SK-N-SH treated with all-trans-retinoic acid at 6 μM for 48 hours (cell line): ENCODE results near the gene PNPLA6.
A peak's percentile ranks its signal among the peaks of the same experiment; 100 is the strongest.

Experiments used
- ATAC-seq: fragments of 200-7000 bp; cut with Tn5 transposase; 3 replicates; pipeline ENCODE4 v1.9.1; 2020; ENCODE audit warnings: mild to moderate bottlenecking, moderate library complexity
- ARNTL ChIP-seq: fragments of 450-650 bp; formaldehyde crosslinking; IDR thresholded peaks from 2 replicates; pipeline ENCODE4 v1.5.0; 2020; ENCODE audit warnings: low read depth, mild to moderate bottlenecking, moderate library complexity, borderline replicate concordance
- BACH2 ChIP-seq: fragments of 250-450 bp; sonication (Bioruptor Pico); IDR thresholded peaks from 2 replicates; pipeline ENCODE4 v1.9.0; 2021; ENCODE audit warnings: mild to moderate bottlenecking, borderline replicate concordance
- CSDC2 ChIP-seq: fragments of 250-450 bp; sonication (Bioruptor Pico); IDR thresholded peaks from 2 replicates; pipeline ENCODE4 v1.5.0; 2020; ENCODE audit warnings: mild to moderate bottlenecking, moderate library complexity
- CSRNP3 ChIP-seq: fragments of 250-450 bp; sonication (Bioruptor Pico); IDR thresholded peaks from 2 replicates; pipeline ENCODE4 v1.5.1; 2021; ENCODE audit warnings: mild to moderate bottlenecking, moderate library complexity
- ESRRG ChIP-seq: fragments of 250-450 bp; sonication (Bioruptor Pico); IDR thresholded peaks from 2 replicates; pipeline ENCODE4 v1.6.1; 2021; ENCODE audit warnings: mild to moderate bottlenecking
- GLIS3 ChIP-seq: fragments of 250-450 bp; sonication (Bioruptor Pico); IDR thresholded peaks from 2 replicates; pipeline ENCODE4 v1.5.0; 2020; ENCODE audit warnings: mild to moderate bottlenecking, moderate library complexity
- ISL1 ChIP-seq: fragments of 250-450 bp; sonication (Bioruptor Pico); IDR thresholded peaks from 2 replicates; pipeline ENCODE4 v2.1.2; 2022; ENCODE audit warnings: mild to moderate bottlenecking, moderate library complexity
- OSR1 ChIP-seq: fragments of 250-450 bp; sonication (Bioruptor Pico); IDR thresholded peaks from 2 replicates; pipeline ENCODE4 v1.8.0; 2022; ENCODE audit warnings: moderate library complexity, mild to moderate bottlenecking, inconsistent platforms
- POU6F1 ChIP-seq: fragments of 250-450 bp; sonication (Bioruptor Pico); IDR thresholded peaks from 2 replicates; pipeline ENCODE4 v1.8.0; 2021; ENCODE audit warnings: low read depth, mild to moderate bottlenecking, moderate library complexity, borderline replicate concordance
- PPARA ChIP-seq: fragments of 250-450 bp; sonication (Bioruptor Pico); IDR thresholded peaks from 2 replicates; pipeline ENCODE4 v1.5.0; 2020; ENCODE audit warnings: mild to moderate bottlenecking, borderline replicate concordance
- SNAI2 ChIP-seq: fragments of 250-450 bp; sonication (Bioruptor Pico); IDR thresholded peaks from 2 replicates; pipeline ENCODE4 v1.5.0; 2020; ENCODE audit warnings: mild to moderate bottlenecking, moderate library complexity
- TCF4 ChIP-seq: fragments of 250-450 bp; sonication (Bioruptor Pico); IDR thresholded peaks from 2 replicates; pipeline ENCODE4 v1.8.0; 2021; ENCODE audit warnings: mild to moderate bottlenecking, moderate library complexity, borderline replicate concordance
- TOX ChIP-seq: fragments of 250-450 bp; sonication (Bioruptor Pico); IDR thresholded peaks from 2 replicates; pipeline ENCODE4 v1.8.0; 2021; ENCODE audit warnings: mild to moderate bottlenecking, moderate library complexity, borderline replicate concordance
- TSHZ2 ChIP-seq: fragments of 250-450 bp; sonication (Bioruptor Pico); IDR thresholded peaks from 2 replicates; pipeline ENCODE4 v1.5.0; 2020; ENCODE audit warnings: mild to moderate bottlenecking, moderate library complexity
- ZC3H10 ChIP-seq: fragments of 250-450 bp; sonication (Bioruptor Pico); IDR thresholded peaks from 2 replicates; pipeline ENCODE4 v1.5.1; 2021; ENCODE audit warnings: mild to moderate bottlenecking, moderate library complexity
- ZFP3 ChIP-seq: fragments of 250-450 bp; sonication (Bioruptor Pico); IDR thresholded peaks from 2 replicates; pipeline ENCODE4 v1.5.0; 2020; ENCODE audit warnings: mild to moderate bottlenecking, moderate library complexity
- ZFP30 ChIP-seq: fragments of 450-650 bp; formaldehyde crosslinking; IDR thresholded peaks from 2 replicates; pipeline ENCODE4 v1.5.0; 2022; ENCODE audit warnings: mild to moderate bottlenecking, moderate library complexity
- ZNF565 ChIP-seq: fragments of 450-650 bp; formaldehyde crosslinking; conservative IDR thresholded peaks from 2 replicates; pipeline ENCODE4 v1.5.0; 2020; ENCODE audit warnings: low read depth, mild to moderate bottlenecking, moderate library complexity
- ZNF70 ChIP-seq: fragments of 450-650 bp; formaldehyde crosslinking; IDR thresholded peaks from 2 replicates; pipeline ENCODE4 v1.5.0; 2020; ENCODE audit warnings: mild to moderate bottlenecking, moderate library complexity
- ZNF8 ChIP-seq: fragments of 450-650 bp; formaldehyde crosslinking; IDR thresholded peaks from 2 replicates; pipeline ENCODE4 v1.5.0; 2020; ENCODE audit warnings: mild to moderate bottlenecking, moderate library complexity

Gene PNPLA6

GRCh38 chr19:7486923-7487322, 48.6 kb upstream of the PNPLA6 start (continued):
- TF ChIP-seq TSHZ2 (CRISPR knock-in tag) (no peak), BACH2 (CRISPR knock-in tag) (no peak), ZNF8 (no peak), TCF4 (CRISPR knock-in tag) (no peak), ISL1 (no peak), ZFP3 (CRISPR knock-in tag) (no peak), SNAI2 (no peak)

GRCh38 chr19:7488736-7489353, 46.7 kb upstream of the PNPLA6 start, which contains the start of gene PEX11G:
Gene PEX11G, minus strand, starts transcription at chr19:7489035. Its CDS starts 25 bp downstream, at chr19:7489010.
- peak; percentile 95 for ATAC-seq
- no peak for TF ChIP-seq ZNF70 (CRISPR knock-in tag)
- no peak for TF ChIP-seq ZNF565 (CRISPR knock-in tag)
- TF ChIP-seq ZFP3 (CRISPR knock-in tag) = no peak
- TF ChIP-seq CSRNP3 (CRISPR knock-in tag) = 0 out of 2 replicates have a peak, but pooled peaks have one; percentile 26
- 0 out of 2 replicates have a peak, but pooled peaks have one; percentile 18 for TF ChIP-seq ESRRG
- TF ChIP-seq, all 23 proteins: peak for 2

- TF ChIP-seq BACH2 (CRISPR knock-in tag) = no peak
- TF ChIP-seq ZFP30 (CRISPR knock-in tag) = no peak
- no peak for TF ChIP-seq CSRNP3 (CRISPR knock-in tag)
- TF ChIP-seq TOX (CRISPR knock-in tag) = no peak
- no peak for TF ChIP-seq ISL1
- no peak for TF ChIP-seq ARNTL (CRISPR knock-in tag)
- TF ChIP-seq GLIS3 (CRISPR knock-in tag) = no peak
- no peak for TF ChIP-seq ZNF70 (CRISPR knock-in tag)
- TF ChIP-seq OSR1 (CRISPR knock-in tag) = no peak
- TF ChIP-seq ZNF565 (CRISPR knock-in tag) = no peak
- TF ChIP-seq PPARA (CRISPR knock-in tag) = no peak
- TF ChIP-seq ZC3H10 (CRISPR knock-in tag) = no peak
- TF ChIP-seq CSDC2 (CRISPR knock-in tag) = no peak
- TF ChIP-seq ZNF8 = no peak
- no peak for TF ChIP-seq SNAI2
- TF ChIP-seq TCF4 (CRISPR knock-in tag) = no peak
- TF ChIP-seq ZFP3 (CRISPR knock-in tag) = no peak
- TF ChIP-seq TSHZ2 (CRISPR knock-in tag) = no peak
- no peak for TF ChIP-seq ESRRG
Observed at GRCh38 chr19:7489609-7490044, 45.9 kb upstream of the PNPLA6 start.

GRCh38 chr19:7492142-7492541, 43.4 kb upstream of the PNPLA6 start:
- TF ChIP-seq ZFP3 (CRISPR knock-in tag) (no peak), TOX (CRISPR knock-in tag) (no peak), POU6F1 (no peak), PPARA (CRISPR knock-in tag) (no peak), ARNTL (CRISPR knock-in tag) (no peak), ZC3H10 (CRISPR knock-in tag) (no peak), ESRRG (no peak), GLIS3 (CRISPR knock-in tag) (no peak), ZFP30 (CRISPR knock-in tag) (no peak)
- ATAC-seq = no peak

More at GRCh38 chr19:7489609-7490044, 45.9 kb upstream of the PNPLA6 start:
- no peak for ATAC-seq
